Esophagus muscularis mucosa (tissue), 4 donors: ENCODE results near the gene ABLIM3. TPM values are rescaled to one million over a fixed set of nuclear protein-coding genes. Genes with fewer than 3 reads are reported as not detected.

ENCODE experiments used
- DNase-seq: peaks from one replicate; pipeline ENCODE4 v3.0.0-alpha.2; 2017; ENCODE audit errors: extremely low spot score
- H3K27ac ChIP-seq, 4 donors: fragments of 200-600 bp; sonication (generic); replicated peaks in 1 of 4; 1 replicate in 3 of 4; 2 replicates in 1 of 4; pipeline ENCODE4 v1.5.1; 2016 to 2019; ENCODE audit warnings: mild to moderate bottlenecking in 1 of 4
- H3K27me3 ChIP-seq, 4 donors: fragments of 200-600 bp; sonication (generic); one replicate each; pipeline versions ENCODE4 v1.5.1 to v1.6.0; 2016 to 2019
- H3K36me3 ChIP-seq, 4 donors: fragments of 200-600 bp; sonication (generic); one replicate each; pipeline ENCODE4 v1.5.1; 2016 to 2019
- H3K4me1 ChIP-seq, 4 donors: fragments of 200-600 bp; sonication (generic); one replicate each; pipeline ENCODE4 v1.5.1; 2016 to 2019
- H3K4me3 ChIP-seq, 4 donors: fragments of 200-600 bp; sonication (generic); 1 replicate in 2 of 4; 2 replicates in 2 of 4; pipeline ENCODE4 v1.5.1; 2016 to 2019; ENCODE audit warnings: mild to moderate bottlenecking in 4 of 4, moderate library complexity in 1 of 4
- H3K9me3 ChIP-seq, 4 donors: fragments of 200-600 bp; sonication (generic); 1 replicate in 3 of 4; 2 replicates in 1 of 4; pipeline ENCODE4 v1.5.1; 2016 to 2019
- EP300 ChIP-seq: sonication (generic); formaldehyde crosslinking; IDR thresholded peaks from one replicate; pipeline ENCODE4 v1.6.1; 2017; ENCODE audit warnings: antibody characterized with exemption
- POLR2A ChIP-seq: fragments of 450-650 bp; IDR thresholded peaks from one replicate; pipeline ENCODE4 v1.6.1; 2017; ENCODE audit warnings: antibody characterized with exemption, moderate library complexity, mild to moderate bottlenecking, low read depth
- POLR2AphosphoS5 ChIP-seq, 2 donors: sonication (generic); formaldehyde crosslinking; IDR thresholded peaks; one replicate each; pipeline ENCODE4 v1.6.1; 2017; ENCODE audit warnings: antibody characterized with exemption in 2 of 2
- WGBS: methylation state at CpG from one replicate; pipeline ENCODE4 v1.1.5; 2018; 5-methylcytosine and 5-hydroxymethylcytosine counted together
- intact Hi-C: fragments of 100-400 bp; cut with DNase I; formaldehyde crosslinking; loops from one replicate; pipeline ENCODE4 v1.15.1; 2023
- total RNA-seq, 4 donors: library from RNA; depleted of rRNA; stranded (reverse); fragments of >200 nt; gene quantifications; one replicate each; pipeline versions ENCODE4 v1.1.0 to v1.2.1, GENCODE V29; 2016
- TF ChIP-seq, protein P1 (sequence below), 3 experiments: fragments of 200-600 bp in 2 of 3; fragments of 450-650 bp in 1 of 3; sonication (generic) in 2 of 3; IDR thresholded peaks; one replicate each; pipeline ENCODE4 v1.5.1; 2017 to 2019; ENCODE audit warnings: antibody characterized with exemption in 3 of 3, mild to moderate bottlenecking in 2 of 3, moderate library complexity in 1 of 3

The ABLIM3 gene
- total RNA-seq, 4 donors from 2014 or later = 40.9 to 64.5 (median 45.8) TPM

DNA sequence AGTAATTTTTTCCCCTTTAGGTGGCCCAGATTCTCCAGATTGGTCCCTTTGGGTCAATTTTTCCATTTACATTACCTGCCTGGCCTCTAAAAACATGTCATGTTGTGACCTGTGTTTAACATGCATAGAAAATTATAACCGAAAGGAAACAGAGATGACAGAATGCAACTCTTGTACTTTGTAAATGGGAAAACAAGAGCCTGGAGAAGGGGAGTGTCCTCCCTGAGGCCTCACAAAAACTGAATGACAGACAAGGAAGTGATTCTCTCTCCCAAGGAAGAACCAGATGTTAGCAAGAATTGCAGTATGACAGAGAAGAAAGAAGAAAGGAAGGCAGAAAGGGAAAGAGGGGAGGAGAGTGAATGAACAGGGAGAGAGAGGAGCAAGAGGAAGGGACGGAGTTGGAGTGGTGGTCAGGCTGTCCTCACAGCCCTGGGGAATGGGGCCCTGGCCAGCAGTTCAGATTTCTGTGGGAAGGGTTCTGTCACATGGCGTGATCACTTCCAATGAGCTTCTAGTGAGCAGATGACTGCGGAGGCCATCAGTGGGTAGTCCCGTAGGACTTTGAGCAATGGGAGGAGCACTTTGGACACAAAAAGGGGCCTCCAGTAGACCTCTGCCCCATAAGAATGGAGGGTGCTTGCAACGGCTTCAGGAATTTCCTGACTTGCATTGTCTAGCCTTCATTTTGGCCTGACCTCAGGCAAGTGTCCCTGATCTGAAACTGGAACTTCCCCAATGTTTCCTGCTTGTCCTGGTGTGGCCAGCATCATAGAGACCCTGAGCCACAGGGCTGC lies 31.6 kb downstream of the ABLIM3 start:
- WGBS = 81% methylated on average over 6 of the region's 6 CpGs
- no peak overlapping the region for H3K4me3 ChIP-seq
- H3K36me3 ChIP-seq = no peaks in the 10 kb centered on the region
- TF ChIP-seq POLR2AphosphoS5 (IDR thresholded peaks at IDR 0.05) (no peak), EP300 (no peak), POLR2A (no peak)
- TF ChIP-seq, protein P1, sequence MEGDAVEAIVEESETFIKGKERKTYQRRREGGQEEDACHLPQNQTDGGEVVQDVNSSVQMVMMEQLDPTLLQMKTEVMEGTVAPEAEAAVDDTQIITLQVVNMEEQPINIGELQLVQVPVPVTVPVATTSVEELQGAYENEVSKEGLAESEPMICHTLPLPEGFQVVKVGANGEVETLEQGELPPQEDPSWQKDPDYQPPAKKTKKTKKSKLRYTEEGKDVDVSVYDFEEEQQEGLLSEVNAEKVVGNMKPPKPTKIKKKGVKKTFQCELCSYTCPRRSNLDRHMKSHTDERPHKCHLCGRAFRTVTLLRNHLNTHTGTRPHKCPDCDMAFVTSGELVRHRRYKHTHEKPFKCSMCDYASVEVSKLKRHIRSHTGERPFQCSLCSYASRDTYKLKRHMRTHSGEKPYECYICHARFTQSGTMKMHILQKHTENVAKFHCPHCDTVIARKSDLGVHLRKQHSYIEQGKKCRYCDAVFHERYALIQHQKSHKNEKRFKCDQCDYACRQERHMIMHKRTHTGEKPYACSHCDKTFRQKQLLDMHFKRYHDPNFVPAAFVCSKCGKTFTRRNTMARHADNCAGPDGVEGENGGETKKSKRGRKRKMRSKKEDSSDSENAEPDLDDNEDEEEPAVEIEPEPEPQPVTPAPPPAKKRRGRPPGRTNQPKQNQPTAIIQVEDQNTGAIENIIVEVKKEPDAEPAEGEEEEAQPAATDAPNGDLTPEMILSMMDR (IDR thresholded peaks at IDR 0.05) = no peak
- intact Hi-C loops = no loop called here
- H3K9me3 ChIP-seq = no peaks in the 10 kb centered on the region
- H3K4me1 ChIP-seq = peaks cover 57 to 60% (median 58%) of the 10 kb centered on the region in 4 donors
- peak overlapping the region; percentile 13 to 78 (median 70) for H3K27ac ChIP-seq
- H3K27me3 ChIP-seq = no peaks in the 10 kb centered on the region
- no peak for DNase-seq

DNA sequence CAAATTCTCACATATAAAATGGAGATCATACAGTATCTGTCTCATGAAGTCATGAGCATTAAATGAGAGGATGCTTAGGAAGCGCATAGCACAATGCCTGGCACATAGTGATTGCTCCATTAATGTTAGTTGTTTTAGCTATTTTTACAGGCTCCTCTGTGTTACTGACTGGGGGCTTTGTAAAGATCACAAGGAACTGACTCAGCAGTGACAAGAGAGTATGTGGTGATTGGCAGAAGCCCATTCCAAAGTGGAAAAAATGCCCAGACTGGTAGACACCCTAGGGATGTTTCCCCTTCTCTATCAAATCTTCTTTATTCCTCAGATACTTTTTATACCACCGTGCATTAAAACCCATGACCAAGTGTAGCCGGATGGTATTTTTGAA lies 33.5 kb downstream of the ABLIM3 start:
- no peak for DNase-seq
- 77% methylated on average over 3 of the region's 3 CpGs for WGBS
- no peaks in the 10 kb centered on the region for H3K36me3 ChIP-seq
- TF ChIP-seq EP300 = no peak
- TF ChIP-seq POLR2AphosphoS5 (IDR thresholded peaks at IDR 0.05) = no peak
- TF ChIP-seq, protein P1 (IDR thresholded peaks at IDR 0.05) = no peak
- no peak for TF ChIP-seq POLR2A
- H3K27ac ChIP-seq = peak overlapping the region; percentile 64 to 78 (median 70)
- H3K4me1 ChIP-seq = peaks cover 67 to 73% (median 70%) of the 10 kb centered on the region in 4 donors
- no peaks in the 10 kb centered on the region for H3K27me3 ChIP-seq
- H3K9me3 ChIP-seq = no peaks in the 10 kb centered on the region
- intact Hi-C loops = no loop called here
- H3K4me3 ChIP-seq = no peak overlapping the region

- Histone ChIP-seq H3K4me1 (peaks cover 67 to 75% (median 69%) of the 10 kb centered on the region in 4 donors), H3K4me3 (no peak overlapping the region), H3K36me3 (no peaks in the 10 kb centered on the region), H3K27me3 (no peaks in the 10 kb centered on the region), H3K9me3 (no peaks in the 10 kb centered on the region), H3K27ac (peak overlapping the region; percentile 64 to 78 (median 70))
- DNase-seq = no peak
- 57% methylated on average over 9 of the region's 12 CpGs for WGBS
- TF ChIP-seq POLR2AphosphoS5 (IDR thresholded peaks at IDR 0.05) (peak; percentile 70 to 79), EP300 (peak; percentile 70), POLR2A (no peak)
- intact Hi-C loops = no loop called here
These were observed 34.2 kb downstream of the ABLIM3 start for GRCh38 chr5:149175346-149176105.

GRCh38 chr5:149177339-149177843 lies 36.1 kb downstream of the ABLIM3 start:
- H3K9me3 ChIP-seq = no peaks in the 10 kb centered on the region
- TF ChIP-seq, protein P1 (IDR thresholded peaks at IDR 0.05) = no peak
- TF ChIP-seq POLR2A = no peak
- TF ChIP-seq POLR2AphosphoS5 (IDR thresholded peaks at IDR 0.05) = no peak
- no peak for TF ChIP-seq EP300
- peak overlapping the region in 3 of 4 donors; percentile 51 to 78 (median 76) for H3K27ac ChIP-seq
- no peaks in the 10 kb centered on the region for H3K36me3 ChIP-seq
- no peaks in the 10 kb centered on the region for H3K27me3 ChIP-seq
- no peak for DNase-seq
- intact Hi-C loops = no loop called here
- H3K4me1 ChIP-seq = peaks cover 62 to 86% (median 66%) of the 10 kb centered on the region in 4 donors
- H3K4me3 ChIP-seq = no peak overlapping the region
